GM10266 (cell line): Measurements from ENCODE around the gene WDR48.
"Not testable (repeated sequence)": the region's sequence is repeated elsewhere in the genome, so short reads cannot be mapped to it uniquely, and the experiment has no call there.

ENCODE experiments used
- DNase-seq: peaks from one replicate; pipeline ENCODE4 v3.0.0; 2012; ENCODE audit errors: extremely low spot score
- TF ChIP-seq, protein P1 (sequence below): IDR thresholded peaks from 2 replicates; pipeline ENCODE4 v1.5.1; 2012; ENCODE audit warnings: mild to moderate bottlenecking, low read depth; ENCODE audit not compliant: control insufficient read depth, insufficient read depth; ENCODE audit errors: missing control alignments

WDR48 gene

GRCh38 chr3:39029556-39029955 lies 22.3 kb upstream of the WDR48 start:
- TF ChIP-seq, protein P1, sequence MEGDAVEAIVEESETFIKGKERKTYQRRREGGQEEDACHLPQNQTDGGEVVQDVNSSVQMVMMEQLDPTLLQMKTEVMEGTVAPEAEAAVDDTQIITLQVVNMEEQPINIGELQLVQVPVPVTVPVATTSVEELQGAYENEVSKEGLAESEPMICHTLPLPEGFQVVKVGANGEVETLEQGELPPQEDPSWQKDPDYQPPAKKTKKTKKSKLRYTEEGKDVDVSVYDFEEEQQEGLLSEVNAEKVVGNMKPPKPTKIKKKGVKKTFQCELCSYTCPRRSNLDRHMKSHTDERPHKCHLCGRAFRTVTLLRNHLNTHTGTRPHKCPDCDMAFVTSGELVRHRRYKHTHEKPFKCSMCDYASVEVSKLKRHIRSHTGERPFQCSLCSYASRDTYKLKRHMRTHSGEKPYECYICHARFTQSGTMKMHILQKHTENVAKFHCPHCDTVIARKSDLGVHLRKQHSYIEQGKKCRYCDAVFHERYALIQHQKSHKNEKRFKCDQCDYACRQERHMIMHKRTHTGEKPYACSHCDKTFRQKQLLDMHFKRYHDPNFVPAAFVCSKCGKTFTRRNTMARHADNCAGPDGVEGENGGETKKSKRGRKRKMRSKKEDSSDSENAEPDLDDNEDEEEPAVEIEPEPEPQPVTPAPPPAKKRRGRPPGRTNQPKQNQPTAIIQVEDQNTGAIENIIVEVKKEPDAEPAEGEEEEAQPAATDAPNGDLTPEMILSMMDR: no peak
- DNase-seq: no peak

- DNase-seq: no peak
Observed at GRCh38 chr3:39038165-39038564, 13.7 kb upstream of the WDR48 start.

GRCh38 chr3:39050029-39050428 lies 1.8 kb upstream of the WDR48 start:
- TF ChIP-seq, protein P1: no peak
- no peak for DNase-seq

More at GRCh38 chr3:39038165-39038564, 13.7 kb upstream of the WDR48 start:
- TF ChIP-seq, protein P1: no peak

DNA sequence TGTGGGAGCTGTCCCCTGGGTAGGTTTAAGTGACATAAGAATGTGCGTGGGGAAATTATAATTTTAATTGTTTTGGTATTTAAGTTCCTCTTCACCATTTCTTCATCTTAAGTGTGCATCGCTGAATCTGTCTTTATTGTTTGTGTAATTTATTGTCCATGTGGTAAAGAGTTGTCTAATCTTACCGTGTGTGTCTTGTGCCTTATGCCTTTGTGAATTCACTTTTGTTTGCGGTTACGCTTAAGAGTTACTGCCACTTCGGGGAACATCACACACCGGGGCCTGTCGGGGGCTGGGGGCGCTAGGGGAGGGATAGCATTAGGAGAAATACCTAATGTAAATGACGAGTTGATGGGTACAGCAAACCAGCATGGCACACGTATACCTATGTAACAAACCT lies 767 bp downstream of the WDR48 start:
- TF ChIP-seq, protein P1: no peak
- no peak for DNase-seq

DNA sequence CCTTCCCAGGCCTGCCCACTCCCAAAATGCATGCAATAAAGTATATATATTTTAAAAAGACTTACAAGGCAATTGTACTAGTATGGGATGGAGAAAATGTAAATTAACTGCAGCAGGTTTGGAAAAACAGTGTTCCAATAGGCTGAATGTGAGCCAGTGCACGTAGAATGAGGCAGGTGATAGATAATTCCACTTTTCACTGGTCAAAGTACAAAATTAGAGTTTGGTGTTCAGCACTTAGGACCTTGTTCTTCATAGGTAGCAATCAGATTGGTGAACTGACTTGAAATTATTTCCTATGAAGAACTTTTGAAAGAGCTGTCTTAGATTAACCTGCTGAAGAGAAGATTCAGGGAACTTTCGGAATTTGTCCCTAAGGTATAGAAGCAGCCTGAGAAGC lies 1.9 kb downstream of the WDR48 start:
- TF ChIP-seq, protein P1: no peak
- DNase-seq: no peak

DNA sequence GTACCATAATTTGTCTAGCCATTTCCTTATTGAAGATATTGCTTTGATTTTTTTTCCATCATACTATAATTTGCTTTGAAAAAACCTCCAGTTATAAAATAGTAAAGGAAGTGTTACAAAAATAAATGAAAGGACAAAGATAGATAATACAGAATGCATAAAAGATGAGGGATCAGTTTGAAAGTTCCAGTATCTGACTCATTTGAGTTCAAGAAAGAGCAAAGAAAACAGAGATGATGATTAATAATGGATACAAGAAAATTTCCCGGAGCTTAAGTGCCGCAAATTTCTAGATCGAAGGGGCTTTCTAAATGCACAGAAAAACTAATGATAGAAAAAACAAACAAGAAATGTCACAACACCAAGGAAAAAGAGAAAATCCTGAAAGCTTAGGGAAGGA lies 4.3 kb downstream of the WDR48 start:
- no peak for DNase-seq

DNA sequence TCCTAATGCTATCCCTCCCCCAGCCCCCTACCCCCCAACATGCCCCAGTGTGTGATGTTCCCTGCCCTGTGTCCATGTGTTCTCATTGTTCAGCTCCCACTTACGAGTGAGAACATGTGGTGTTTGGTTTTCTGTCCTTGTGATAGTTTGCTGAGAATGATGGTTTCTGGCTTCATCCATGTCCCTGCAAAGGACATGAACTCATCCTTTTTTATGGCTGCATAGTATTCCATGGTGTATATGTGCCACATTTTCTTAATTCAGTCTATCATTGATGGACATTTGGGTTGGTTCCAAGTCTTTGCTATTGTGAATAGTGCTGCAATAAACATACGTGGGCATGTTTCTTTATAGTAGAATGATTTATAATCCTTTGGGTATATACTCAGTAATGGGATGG lies 9.4 kb downstream of the WDR48 start:
- not testable (repeated sequence) for DNase-seq

More for the DNA sequence above, 4.3 kb downstream of the WDR48 start:
- TF ChIP-seq, protein P1: no peak

DNA sequence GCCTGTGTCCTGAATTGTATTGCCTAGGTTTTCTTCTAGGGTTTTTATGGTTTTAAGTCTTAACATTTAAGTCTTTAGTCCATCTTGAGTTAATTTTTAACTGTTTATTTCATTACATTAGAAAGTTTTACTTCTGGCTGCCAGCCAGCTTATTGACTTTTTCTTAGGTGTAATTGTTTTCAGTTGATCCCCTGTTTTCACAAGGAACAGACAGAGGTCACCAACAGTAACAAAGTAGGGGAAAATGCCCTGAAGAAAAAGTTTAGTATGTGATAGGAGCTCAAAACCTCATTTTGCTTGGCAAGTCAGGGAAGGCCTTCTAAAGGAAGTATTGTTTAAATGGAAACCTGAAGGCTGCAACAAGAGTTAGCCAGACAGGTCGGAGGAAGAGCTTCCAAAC lies 10.4 kb downstream of the WDR48 start:
- TF ChIP-seq, protein P1: no peak
- DNase-seq: no peak
